Testis (tissue), 3 donors: ENCODE data around the gene MKKS. TPM values are rescaled to one million over a fixed set of nuclear protein-coding genes. Genes with fewer than 3 reads are reported as not detected.

Source experiments
- DNase-seq: peaks from one replicate; pipeline ENCODE4 v3.0.0-alpha.2; 2019
- H3K27ac ChIP-seq, 2 donors: fragments of 200-600 bp; sonication (generic); one replicate each; pipeline ENCODE4 v1.5.1; 2019
- H3K27me3 ChIP-seq: fragments of 200-600 bp; sonication (generic); one replicate; pipeline ENCODE4 v1.5.1; 2019
- H3K36me3 ChIP-seq: fragments of 200-600 bp; sonication (generic); one replicate; pipeline ENCODE4 v1.5.1; 2017; ENCODE audit warnings: low read depth; ENCODE audit errors: missing control alignments
- H3K4me1 ChIP-seq: fragments of 200-600 bp; sonication (generic); one replicate; pipeline ENCODE4 v1.5.1; 2019
- H3K4me3 ChIP-seq, 2 donors: fragments of 200-600 bp; sonication (generic); one replicate each; pipeline ENCODE4 v1.5.1; 2017 to 2019
- H3K9me3 ChIP-seq: fragments of 200-600 bp; sonication (generic); one replicate; pipeline ENCODE4 v1.5.1; 2017
- POLR2A ChIP-seq: fragments of 450-650 bp; IDR thresholded peaks from one replicate; pipeline ENCODE4 v1.6.1; 2017; ENCODE audit warnings: antibody characterized with exemption, mild to moderate bottlenecking, moderate library complexity
- WGBS, 2 donors: methylation state at CpG; one replicate each; pipeline ENCODE4 v1.1.5; 2018; 5-methylcytosine and 5-hydroxymethylcytosine counted together
- intact Hi-C: fragments of 100-400 bp; cut with DNase I; formaldehyde crosslinking; loops from one replicate; pipeline ENCODE4 v1.15.1; 2023; ENCODE audit warnings: low total_unique reads
- polyA plus RNA-seq: library from polyadenylated mRNA; stranded (reverse); fragments of 350-450 nt; fragmentation: Illumina TruSeq; extraction: RNeasy Lipid Tissue Mini Kit (QIAGEN cat#74804); gene quantifications from one replicate; pipeline ENCODE4 v1.2.3, GENCODE V29; 2014; ENCODE audit warnings: low read depth, low replicate concordance; ENCODE audit not compliant: insufficient read depth
- total RNA-seq, 2 donors: library from RNA; depleted of rRNA; stranded (reverse); fragments of >200 nt; gene quantifications; one replicate each; pipeline ENCODE4 v1.2.3, GENCODE V29; 2016
- TF ChIP-seq, protein P1 (sequence below), 3 experiments: fragments of 450-650 bp in 2 of 3; fragments of 200-600 bp in 1 of 3; sonication (generic) in 1 of 3; IDR thresholded peaks; one replicate each; pipeline ENCODE4 v1.5.1; 2016 to 2019; ENCODE audit warnings: antibody characterized with exemption in 3 of 3, mild to moderate bottlenecking in 2 of 3, moderate library complexity in 1 of 3

MKKS gene
- total and polyA plus RNA-seq, 3 donors from 2014 or later = 15.7 to 37.1 (median 16.0) TPM

GRCh38 chr20:10357061-10357708 lies 76.8 kb downstream of the MKKS start:
- 80 to 85% methylated on average over 8 of the region's 8 CpGs for WGBS, 2 donors
- TF ChIP-seq, protein P1, sequence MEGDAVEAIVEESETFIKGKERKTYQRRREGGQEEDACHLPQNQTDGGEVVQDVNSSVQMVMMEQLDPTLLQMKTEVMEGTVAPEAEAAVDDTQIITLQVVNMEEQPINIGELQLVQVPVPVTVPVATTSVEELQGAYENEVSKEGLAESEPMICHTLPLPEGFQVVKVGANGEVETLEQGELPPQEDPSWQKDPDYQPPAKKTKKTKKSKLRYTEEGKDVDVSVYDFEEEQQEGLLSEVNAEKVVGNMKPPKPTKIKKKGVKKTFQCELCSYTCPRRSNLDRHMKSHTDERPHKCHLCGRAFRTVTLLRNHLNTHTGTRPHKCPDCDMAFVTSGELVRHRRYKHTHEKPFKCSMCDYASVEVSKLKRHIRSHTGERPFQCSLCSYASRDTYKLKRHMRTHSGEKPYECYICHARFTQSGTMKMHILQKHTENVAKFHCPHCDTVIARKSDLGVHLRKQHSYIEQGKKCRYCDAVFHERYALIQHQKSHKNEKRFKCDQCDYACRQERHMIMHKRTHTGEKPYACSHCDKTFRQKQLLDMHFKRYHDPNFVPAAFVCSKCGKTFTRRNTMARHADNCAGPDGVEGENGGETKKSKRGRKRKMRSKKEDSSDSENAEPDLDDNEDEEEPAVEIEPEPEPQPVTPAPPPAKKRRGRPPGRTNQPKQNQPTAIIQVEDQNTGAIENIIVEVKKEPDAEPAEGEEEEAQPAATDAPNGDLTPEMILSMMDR (IDR thresholded peaks at IDR 0.05) = no peak
- no peak for TF ChIP-seq POLR2A
- Histone ChIP-seq H3K27me3 (no peaks in the 10 kb centered on the region), H3K27ac (no peak overlapping the region), H3K4me1 (no peaks in the 10 kb centered on the region), H3K9me3 (no peaks in the 10 kb centered on the region), H3K4me3 (no peak overlapping the region), H3K36me3 (no peaks in the 10 kb centered on the region)
- intact Hi-C loops = no loop called here
- DNase-seq = no peak

DNA sequence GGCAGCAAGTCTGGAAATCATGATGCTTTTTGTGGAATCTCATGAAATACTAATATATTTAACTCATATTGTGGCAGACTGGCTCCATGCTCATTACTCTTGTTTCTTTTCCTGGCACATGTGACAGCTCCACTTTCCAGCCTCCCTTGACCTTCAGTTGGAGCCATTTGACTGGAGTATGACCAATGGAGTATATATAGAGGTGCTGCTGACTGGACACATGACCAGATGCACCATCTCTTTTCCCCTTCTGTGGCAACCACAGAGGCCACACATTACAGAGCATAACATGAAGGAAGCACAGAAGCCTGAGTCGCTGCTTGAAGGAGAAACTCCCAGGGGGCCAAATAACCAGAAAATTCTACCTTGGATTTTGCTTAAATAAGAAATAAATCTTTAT lies 77.4 kb downstream of the MKKS start:
- no peak overlapping the region for H3K4me3 ChIP-seq
- 100% methylated on average over 1 of the region's 1 CpG for WGBS, 2 donors
- no peaks in the 10 kb centered on the region for H3K27me3 ChIP-seq
- DNase-seq = no peak
- no peaks in the 10 kb centered on the region for H3K9me3 ChIP-seq
- intact Hi-C loops = no loop called here
- TF ChIP-seq, protein P1 (IDR thresholded peaks at IDR 0.05) = no peak
- TF ChIP-seq POLR2A = no peak
- no peaks in the 10 kb centered on the region for H3K36me3 ChIP-seq
- H3K27ac ChIP-seq = no peak overlapping the region
- H3K4me1 ChIP-seq = no peaks in the 10 kb centered on the region

- Histone ChIP-seq H3K27me3 (no peaks in the 10 kb centered on the region), H3K4me3 (no peak overlapping the region), H3K9me3 (no peaks in the 10 kb centered on the region), H3K27ac (peak overlapping the region in 1 of 2 donors; percentile 31), H3K4me1 (no peaks in the 10 kb centered on the region), H3K36me3 (no peaks in the 10 kb centered on the region)
- WGBS, 2 donors = 34 to 44% methylated on average over 6 of the region's 6 CpGs
- intact Hi-C loops = no loop called here
- TF ChIP-seq, protein P1 (IDR thresholded peaks at IDR 0.05) = no peak
- no peak for TF ChIP-seq POLR2A
- no peak for DNase-seq
Measured at GRCh38 chr20:10352934-10353824, 80.8 kb downstream of the MKKS start.

Other genes with a start within 250 kb of the MKKS start
- 10 to 100 TPM; 11.3 to 13.7 TPM for gene SNAP25, start 215.4 kb downstream of the MKKS start, total RNA-seq
- 8.0 TPM for gene SNAP25, start 215.4 kb downstream of the MKKS start, polyA plus RNA-seq
- 10 to 100 TPM in 1 of 2 donors, 1 to 10 TPM in 1; 9.7 to 10.8 TPM for gene SLX4IP, start 1.1 kb upstream of the MKKS start, total RNA-seq
- 3.8 TPM for gene SLX4IP, start 1.1 kb upstream of the MKKS start, polyA plus RNA-seq
- gene JAG1, start 239.8 kb upstream of the MKKS start, total RNA-seq = 10 to 100 TPM; 24.7 to 30.6 TPM
- gene JAG1, start 239.8 kb upstream of the MKKS start, polyA plus RNA-seq = 17.4 TPM